SK-N-SH treated with all-trans-retinoic acid at 6 μM for 48 hours (cell line): Measurements from ENCODE around the gene TRIL.

ENCODE experiments used
- ARNTL ChIP-seq: fragments of 450-650 bp; formaldehyde crosslinking; IDR thresholded peaks from 2 replicates; pipeline ENCODE4 v1.5.0; 2020; ENCODE audit warnings: low read depth, mild to moderate bottlenecking, moderate library complexity, borderline replicate concordance
- CSDC2 ChIP-seq: fragments of 250-450 bp; sonication (Bioruptor Pico); IDR thresholded peaks from 2 replicates; pipeline ENCODE4 v1.5.0; 2020; ENCODE audit warnings: mild to moderate bottlenecking, moderate library complexity
- ISL1 ChIP-seq: fragments of 250-450 bp; sonication (Bioruptor Pico); IDR thresholded peaks from 2 replicates; pipeline ENCODE4 v2.1.2; 2022; ENCODE audit warnings: mild to moderate bottlenecking, moderate library complexity
- OSR1 ChIP-seq: fragments of 250-450 bp; sonication (Bioruptor Pico); IDR thresholded peaks from 2 replicates; pipeline ENCODE4 v1.8.0; 2022; ENCODE audit warnings: moderate library complexity, mild to moderate bottlenecking, inconsistent platforms
- SNAI2 ChIP-seq: fragments of 250-450 bp; sonication (Bioruptor Pico); IDR thresholded peaks from 2 replicates; pipeline ENCODE4 v1.5.0; 2020; ENCODE audit warnings: mild to moderate bottlenecking, moderate library complexity
- ZFP3 ChIP-seq: fragments of 250-450 bp; sonication (Bioruptor Pico); IDR thresholded peaks from 2 replicates; pipeline ENCODE4 v1.5.0; 2020; ENCODE audit warnings: mild to moderate bottlenecking, moderate library complexity
- ZNF565 ChIP-seq: fragments of 450-650 bp; formaldehyde crosslinking; conservative IDR thresholded peaks from 2 replicates; pipeline ENCODE4 v1.5.0; 2020; ENCODE audit warnings: low read depth, mild to moderate bottlenecking, moderate library complexity
- TF ChIP-seq, protein P1 (sequence below): fragments of 250-450 bp; sonication (Bioruptor Pico); IDR thresholded peaks from 2 replicates; pipeline ENCODE4 v1.5.1; 2020; ENCODE audit warnings: low read depth, mild to moderate bottlenecking, moderate library complexity

DNA sequence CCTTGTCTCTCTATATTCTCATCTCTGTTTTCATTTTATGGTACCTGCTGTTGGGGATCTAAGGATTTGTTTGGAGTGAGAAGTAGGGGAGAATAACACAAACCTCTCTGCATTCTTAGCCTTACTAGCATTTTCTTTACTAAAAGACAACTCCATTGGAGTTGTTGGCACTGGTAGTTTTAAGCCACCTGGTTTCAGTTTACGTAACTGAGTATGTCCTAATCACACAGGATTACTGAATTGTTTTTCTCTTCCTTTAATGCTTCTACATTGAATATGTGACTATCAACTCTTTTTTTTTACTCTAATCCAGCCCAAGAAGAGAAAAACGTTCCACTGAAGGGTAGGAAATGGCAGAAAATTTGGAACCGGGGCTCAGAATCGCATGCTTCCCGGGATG is 30.0 kb upstream of the TRIL start:
- TF ChIP-seq ZNF565 (CRISPR knock-in tag) (no peak), SNAI2 (no peak), CSDC2 (CRISPR knock-in tag) (no peak), ISL1 (CRISPR knock-in tag) (no peak), ZFP3 (CRISPR knock-in tag) (no peak), OSR1 (CRISPR knock-in tag) (no peak), ARNTL (CRISPR knock-in tag) (no peak)
- TF ChIP-seq, protein P1, sequence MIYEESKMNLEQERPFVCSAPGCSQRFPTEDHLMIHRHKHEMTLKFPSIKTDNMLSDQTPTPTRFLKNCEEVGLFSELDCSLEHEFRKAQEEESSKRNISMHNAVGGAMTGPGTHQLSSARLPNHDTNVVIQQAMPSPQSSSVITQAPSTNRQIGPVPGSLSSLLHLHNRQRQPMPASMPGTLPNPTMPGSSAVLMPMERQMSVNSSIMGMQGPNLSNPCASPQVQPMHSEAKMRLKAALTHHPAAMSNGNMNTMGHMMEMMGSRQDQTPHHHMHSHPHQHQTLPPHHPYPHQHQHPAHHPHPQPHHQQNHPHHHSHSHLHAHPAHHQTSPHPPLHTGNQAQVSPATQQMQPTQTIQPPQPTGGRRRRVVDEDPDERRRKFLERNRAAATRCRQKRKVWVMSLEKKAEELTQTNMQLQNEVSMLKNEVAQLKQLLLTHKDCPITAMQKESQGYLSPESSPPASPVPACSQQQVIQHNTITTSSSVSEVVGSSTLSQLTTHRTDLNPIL (CRISPR knock-in tag): no peak
